Tibial nerve (tissue), 4 donors: ENCODE measurements around the gene ZNF44. TPM values are rescaled to one million over a fixed set of nuclear protein-coding genes. Genes with fewer than 3 reads are reported as not detected.

Experiments
- DNase-seq, 2 donors: peaks; one replicate each; pipeline ENCODE4 v3.0.0-alpha.2; 2019; ENCODE audit warnings: low spot score in 2 of 2
- H3K27ac ChIP-seq, 4 donors: fragments of 200-600 bp; sonication (generic) in 3 of 4; one replicate each; pipeline ENCODE4 v1.5.1; 2017 to 2019; ENCODE audit warnings: mild to moderate bottlenecking in 1 of 4
- H3K27me3 ChIP-seq, 2 donors: fragments of 200-600 bp; sonication (generic) in 1 of 2; one replicate each; pipeline versions ENCODE4 v1.5.1 to v1.6.0; 2017 to 2019
- H3K36me3 ChIP-seq, 3 donors: fragments of 200-600 bp; sonication (generic); one replicate each; pipeline ENCODE4 v1.5.1; 2018 to 2019
- H3K4me1 ChIP-seq, 4 donors: fragments of 200-600 bp; sonication (generic) in 3 of 4; one replicate each; pipeline ENCODE4 v1.5.1; 2017 to 2019
- H3K4me3 ChIP-seq, 4 donors: fragments of 200-600 bp; sonication (generic) in 3 of 4; one replicate each; pipeline ENCODE4 v1.5.1; 2017 to 2019; ENCODE audit warnings: mild to moderate bottlenecking in 1 of 4, moderate library complexity in 1 of 4
- H3K9me3 ChIP-seq, 4 donors: fragments of 200-600 bp; sonication (generic) in 3 of 4; one replicate each; pipeline ENCODE4 v1.5.1; 2017 to 2019
- CTCF ChIP-seq, 5 experiments: fragments of 200-600 bp in 3 of 5; fragments of 450-650 bp in 2 of 5; sonication (generic) in 3 of 5; IDR thresholded peaks; one replicate each; pipeline ENCODE4 v1.5.1; 2016 to 2019; ENCODE audit warnings: antibody characterized with exemption in 5 of 5, mild to moderate bottlenecking in 3 of 5, moderate library complexity in 2 of 5
- EP300 ChIP-seq, 2 donors: sonication (generic); formaldehyde crosslinking; IDR thresholded peaks; one replicate each; pipeline ENCODE4 v1.6.1; 2017; ENCODE audit warnings: antibody characterized with exemption in 2 of 2, mild to moderate bottlenecking in 1 of 2
- POLR2A ChIP-seq, 2 donors: fragments of 450-650 bp; IDR thresholded peaks; one replicate each; pipeline ENCODE4 v1.6.1; 2017; ENCODE audit warnings: antibody characterized with exemption in 2 of 2, mild to moderate bottlenecking in 2 of 2, moderate library complexity in 2 of 2
- WGBS, 2 donors: methylation state at CpG; one replicate each; pipeline ENCODE4 v1.1.5; 2018; 5-methylcytosine and 5-hydroxymethylcytosine counted together
- total RNA-seq, 4 donors: library from RNA; depleted of rRNA; stranded (reverse); fragments of >200 nt; gene quantifications; one replicate each; pipeline ENCODE4 v1.1.0, GENCODE V29; 2016

The ZNF44 gene
- total RNA-seq, 4 donors from 2014 or later: 11.8 to 16.7 (median 13.4) TPM

GRCh38 chr19:12247644-12248222 is 47.0 kb downstream of the ZNF44 start:
- Histone ChIP-seq H3K9me3 (peaks cover 10 to 83% (median 44%) of the 10 kb centered on the region in 4 donors), H3K4me1 (no peaks in the 10 kb centered on the region), H3K27me3 (no peaks in the 10 kb centered on the region), H3K4me3 (no peak overlapping the region), H3K27ac (no peak overlapping the region), H3K36me3 (peaks cover 8 to 97% (median 23%) of the 10 kb centered on the region in 3 donors)
- no peak for TF ChIP-seq EP300 (IDR thresholded peaks at IDR 0.05)
- no peak for TF ChIP-seq POLR2A (IDR thresholded peaks at IDR 0.05)
- no peak for TF ChIP-seq CTCF (IDR thresholded peaks at IDR 0.05)
- 94% methylated on average over 5 of the region's 5 CpGs for WGBS, 2 donors
- DNase-seq: no peak

GRCh38 chr19:12244370-12244769 is 50.3 kb downstream of the ZNF44 start:
- WGBS, 2 donors: 95 to 96% methylated on average over 2 of the region's 2 CpGs
- TF ChIP-seq EP300 (IDR thresholded peaks at IDR 0.05) (no peak), POLR2A (IDR thresholded peaks at IDR 0.05) (no peak), CTCF (IDR thresholded peaks at IDR 0.05) (no peak)
- Histone ChIP-seq H3K27ac (no peak overlapping the region), H3K36me3 (peaks cover 8 to 99% (median 23%) of the 10 kb centered on the region in 3 donors), H3K27me3 (no peaks in the 10 kb centered on the region), H3K4me3 (no peak overlapping the region), H3K4me1 (no peaks in the 10 kb centered on the region), H3K9me3 (peaks cover 10 to 65% (median 30%) of the 10 kb centered on the region in 4 donors)
- DNase-seq: no peak

- TF ChIP-seq POLR2A (IDR thresholded peaks at IDR 0.05): no peak
- Histone ChIP-seq H3K9me3 (peaks cover 0 to 32% (median 1%) of the 10 kb centered on the region in 4 donors), H3K27ac (no peak overlapping the region), H3K36me3 (peaks cover 0 to 94% (median 4%) of the 10 kb centered on the region in 3 donors), H3K27me3 (no peaks in the 10 kb centered on the region), H3K4me1 (no peaks in the 10 kb centered on the region), H3K4me3 (no peak overlapping the region)
- no peak for DNase-seq
- 97 to 99% methylated on average over 33 to 35 of the region's 37 CpGs for WGBS, 2 donors
These were observed 57.4 kb downstream of the ZNF44 start for GRCh38 chr19:12237143-12237839.

- Histone ChIP-seq H3K9me3 (peaks cover 0 to 41% (median 0%) of the 10 kb centered on the region in 4 donors), H3K4me3 (no peak overlapping the region), H3K36me3 (peaks cover 0 to 88% (median 4%) of the 10 kb centered on the region in 3 donors), H3K4me1 (no peaks in the 10 kb centered on the region), H3K27me3 (no peaks in the 10 kb centered on the region), H3K27ac (no peak overlapping the region)
- TF ChIP-seq POLR2A (IDR thresholded peaks at IDR 0.05): no peak
- TF ChIP-seq CTCF (IDR thresholded peaks at IDR 0.05): no peak
- TF ChIP-seq EP300 (IDR thresholded peaks at IDR 0.05): no peak
- 73 to 81% methylated on average over 3 of the region's 3 CpGs for WGBS, 2 donors
- no peak for DNase-seq
These were observed 61.7 kb downstream of the ZNF44 start for GRCh38 chr19:12232961-12233360.

GRCh38 chr19:12230751-12231733 is 63.6 kb downstream of the ZNF44 start:
- no peak overlapping the region for H3K4me3 ChIP-seq
- WGBS, 2 donors: 87 to 92% methylated on average over 6 of the region's 6 CpGs
- H3K4me1 ChIP-seq: no peaks in the 10 kb centered on the region
- peaks cover 0 to 88% (median 0%) of the 10 kb centered on the region in 3 donors for H3K36me3 ChIP-seq
- peaks cover 0 to 48% (median 0%) of the 10 kb centered on the region in 4 donors for H3K9me3 ChIP-seq
- no peak overlapping the region for H3K27ac ChIP-seq
- no peaks in the 10 kb centered on the region for H3K27me3 ChIP-seq
- no peak for TF ChIP-seq POLR2A (IDR thresholded peaks at IDR 0.05)
- TF ChIP-seq CTCF (IDR thresholded peaks at IDR 0.05): no peak
- no peak for TF ChIP-seq EP300 (IDR thresholded peaks at IDR 0.05)
- DNase-seq: no peak
